WTC11 (cell line): ENCODE measurements around the gene SLC16A14. TPM values are rescaled to one million over a fixed set of nuclear protein-coding genes. Genes with fewer than 3 reads are reported as not detected.
A peak's percentile ranks its signal among the peaks of the same experiment; 100 is the strongest.

Source experiments
- ATAC-seq: fragments of 200-7000 bp; cut with Tn5 transposase; 2 replicates; pipeline ENCODE4 v1.10.0; 2021; ENCODE audit warnings: mild to moderate bottlenecking, moderate library complexity
- CTCF ChIA-PET: fragments of 300-600 bp; sonication (Branson Sonifier 250); formaldehyde crosslinking; loops from one replicate; lab custom pipeline; 2021; ENCODE audit warnings: antibody characterized with exemption; lab: Charles Lee
- POLR2A ChIA-PET: fragments of 350-600 bp; sonication (Branson Sonifier 250); formaldehyde crosslinking; loops from one replicate; lab custom pipeline; 2021; ENCODE audit warnings: antibody characterized with exemption; lab: Charles Lee
- DNase-seq: peaks from one replicate; pipeline ENCODE4 v3.0.0; 2021; ENCODE audit warnings: low spot score
- H3K27ac Mint-ChIP-seq: 2 replicates; pipeline ENCODE4 v1.8.0; 2021; ENCODE audit warnings: mixed read lengths
- H3K27me3 Mint-ChIP-seq: 2 replicates; pipeline ENCODE4 v1.8.0; 2021; ENCODE audit warnings: low read depth, mild to moderate bottlenecking, moderate library complexity, mixed read lengths
- H3K36me3 Mint-ChIP-seq: 2 replicates; pipeline ENCODE4 v1.8.0; 2021; ENCODE audit warnings: mixed read lengths
- H3K4me1 Mint-ChIP-seq: 2 replicates; pipeline ENCODE4 v1.8.0; 2022; ENCODE audit warnings: mixed read lengths
- H3K4me3 Mint-ChIP-seq: 2 replicates; pipeline ENCODE4 v1.8.0; 2021; ENCODE audit warnings: mild to moderate bottlenecking, moderate library complexity, mixed read lengths
- H3K9me3 Mint-ChIP-seq: 2 replicates; pipeline ENCODE4 v1.8.0; 2021; ENCODE audit warnings: mixed read lengths
- ARID4B ChIP-seq: sonication (generic); formaldehyde crosslinking; IDR thresholded peaks from 2 replicates; pipeline ENCODE4 v1.8.0; 2023; ENCODE audit warnings: missing genetic modification reagents, mild to moderate bottlenecking, borderline replicate concordance
- FOXP1 ChIP-seq: sonication (generic); formaldehyde crosslinking; IDR thresholded peaks from 2 replicates; pipeline ENCODE4 v1.8.0; 2022; ENCODE audit warnings: missing genetic modification reagents, mild to moderate bottlenecking, moderate library complexity, borderline replicate concordance
- IRF2 ChIP-seq: sonication (generic); formaldehyde crosslinking; IDR thresholded peaks from 2 replicates; pipeline ENCODE4 v1.8.0; 2022; ENCODE audit warnings: low read depth, missing genetic modification reagents, borderline replicate concordance
- MAX ChIP-seq: sonication (generic); formaldehyde crosslinking; IDR thresholded peaks from 2 replicates; pipeline ENCODE4 v1.8.0; 2022; ENCODE audit warnings: mild to moderate bottlenecking, missing genetic modification reagents
- NFE2L1 ChIP-seq: sonication (generic); formaldehyde crosslinking; IDR thresholded peaks from 2 replicates; pipeline ENCODE4 v1.8.1; 2023; ENCODE audit warnings: missing genetic modification reagents
- PRDM15 ChIP-seq: sonication (generic); formaldehyde crosslinking; IDR thresholded peaks from 2 replicates; pipeline ENCODE4 v1.8.0; 2022; ENCODE audit warnings: missing genetic modification reagents
- PREB ChIP-seq: sonication (generic); formaldehyde crosslinking; IDR thresholded peaks from 2 replicates; pipeline ENCODE4 v1.8.1; 2022; ENCODE audit warnings: mild to moderate bottlenecking, missing genetic modification reagents, moderate library complexity, borderline replicate concordance
- PRRX2 ChIP-seq: fragments of 250-450 bp; sonication (Bioruptor Pico); IDR thresholded peaks from 2 replicates; pipeline ENCODE4 v1.8.0; 2021; ENCODE audit warnings: mild to moderate bottlenecking
- TEAD4 ChIP-seq: sonication (generic); formaldehyde crosslinking; IDR thresholded peaks from 2 replicates; pipeline ENCODE4 v1.8.0; 2022; ENCODE audit warnings: mild to moderate bottlenecking, missing genetic modification reagents
- USF2 ChIP-seq: sonication (generic); formaldehyde crosslinking; IDR thresholded peaks from 2 replicates; pipeline ENCODE4 v1.8.1; 2023; ENCODE audit warnings: mild to moderate bottlenecking, missing genetic modification reagents, moderate library complexity
- ZNF232 ChIP-seq: sonication (generic); formaldehyde crosslinking; IDR thresholded peaks from 2 replicates; pipeline ENCODE4 v1.8.0; 2022; ENCODE audit warnings: mild to moderate bottlenecking, missing genetic modification reagents
- total RNA-seq: library from RNA; stranded (reverse); gene quantifications from 3 replicates; pipeline ENCODE4 v1.2.3, GENCODE V29; 2021

Gene SLC16A14
- total RNA-seq, 1 experiment from 2014 or later, result 1.7 TPM

- TF ChIP-seq USF2, result no peak
- TF ChIP-seq PRDM15 (CRISPR knock-in tag), result no peak
- TF ChIP-seq NFE2L1 (CRISPR knock-in tag), result no peak
- TF ChIP-seq, all 79 proteins: peak for 0
Measured at GRCh38 chr2:230010501-230010900, 58.2 kb downstream of the SLC16A14 start (continued).

- H3K27ac Mint-ChIP-seq, result 0 out of 2 replicates have a peak overlapping the region, but pooled peaks have one; percentile 47
- no peaks in the 10 kb centered on the region for H3K9me3 Mint-ChIP-seq
- DNase-seq (no peak), ATAC-seq (no peak)
- ChIA-PET CTCF (interaction anchor here (0.6 to 3.8 kb wide), 8 partner anchors 14 to 602 kb away, joined by 3 to 34 read pairs (median 6); partner anchors contain the start of gene SLC16A14), POLR2A (interaction anchor here (1.2 kb wide), 1 partner anchor 151 kb away, joined by 3 read pairs; no protein-coding TSS in a partner anchor)
- H3K4me1 Mint-ChIP-seq, result peaks cover 6% of the 10 kb centered on the region; the same call in 1 of the 2 replicates
- H3K4me3 Mint-ChIP-seq, result no peak overlapping the region
- H3K36me3 Mint-ChIP-seq, result no peaks in the 10 kb centered on the region
- TF ChIP-seq IRF2 (CRISPR knock-in tag) (no peak), ZNF232 (CRISPR knock-in tag) (no peak), PREB (CRISPR knock-in tag) (no peak), TEAD4 (CRISPR knock-in tag) (no peak), PRRX2 (CRISPR knock-in tag) (no peak), FOXP1 (CRISPR knock-in tag) (no peak), ARID4B (CRISPR knock-in tag) (no peak), MAX (CRISPR knock-in tag) (no peak)
- no peaks in the 10 kb centered on the region for H3K27me3 Mint-ChIP-seq
Measured at GRCh38 chr2:230008708-230009066, 60.0 kb downstream of the SLC16A14 start.
